ENCODE results near the gene GLA. TPM values are rescaled to one million over a fixed set of nuclear protein-coding genes. Genes with fewer than 3 reads are reported as not detected.
A peak's percentile ranks its signal among the peaks of the same experiment; 100 is the strongest.

The GLA gene
- polyA plus RNA-seq, 4 donors, result 15.9 to 286 (median 33.6) TPM

DNA sequence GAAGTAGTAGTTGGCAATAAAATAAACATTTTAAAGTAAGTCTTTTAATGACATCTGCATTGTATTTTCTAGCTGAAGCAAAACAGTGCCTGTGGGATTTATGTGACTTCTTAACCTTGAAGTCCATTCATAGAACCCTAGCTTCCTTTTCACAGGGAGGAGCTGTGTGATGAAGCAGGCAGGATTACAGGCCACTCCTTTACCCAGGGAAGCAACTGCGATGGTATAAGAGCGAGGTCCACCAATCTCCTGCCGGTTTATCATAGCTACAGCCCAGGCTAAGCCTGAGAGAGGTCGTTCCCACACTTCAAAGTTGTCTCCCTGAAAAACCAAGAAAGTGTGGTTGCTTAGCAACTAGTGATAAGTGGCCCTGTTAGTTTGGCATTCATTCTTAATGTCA, 9.9 kb downstream of the GLA start:
- FAIRE-seq, result no peak
- H3K27ac ChIP-seq (ENCODE audit: low read depth in 1 of 3, low read length in 2 of 3), result peak overlapping the region in 1 of 3 donors; percentile 28
- no peak overlapping the region for H3K4me3 ChIP-seq (ENCODE audit: low read depth in 1 of 3, low read length in 3 of 3)
- H3K36me3 ChIP-seq (ENCODE audit: control insufficient read depth in 3 of 3, insufficient read depth in 2 of 3, low read depth in 1 of 3, low read length in 3 of 3), result peaks cover 0 to 27% (median 3%) of the 10 kb centered on the region in 3 donors
- H3K9me3 ChIP-seq (ENCODE audit: control insufficient read depth in 2 of 2, insufficient read depth in 1 of 2, low read depth in 1 of 2, low read length in 1 of 2), result no peaks in the 10 kb centered on the region
- H3K27me3 ChIP-seq (ENCODE audit: control insufficient read depth in 3 of 3, insufficient read depth in 3 of 3, low read length in 3 of 3), result no peaks in the 10 kb centered on the region
- DNase-seq, result peak in 1 of 2 donors; percentile 24
- no peaks in the 10 kb centered on the region for H3K4me1 ChIP-seq (ENCODE audit: control insufficient read depth in 3 of 3, insufficient read depth in 2 of 3, low read depth in 1 of 3, low read length in 2 of 3)
- 3 to 35% (median 27%) methylated on average over 4 of the region's 4 CpGs for WGBS, 3 donors

DNA sequence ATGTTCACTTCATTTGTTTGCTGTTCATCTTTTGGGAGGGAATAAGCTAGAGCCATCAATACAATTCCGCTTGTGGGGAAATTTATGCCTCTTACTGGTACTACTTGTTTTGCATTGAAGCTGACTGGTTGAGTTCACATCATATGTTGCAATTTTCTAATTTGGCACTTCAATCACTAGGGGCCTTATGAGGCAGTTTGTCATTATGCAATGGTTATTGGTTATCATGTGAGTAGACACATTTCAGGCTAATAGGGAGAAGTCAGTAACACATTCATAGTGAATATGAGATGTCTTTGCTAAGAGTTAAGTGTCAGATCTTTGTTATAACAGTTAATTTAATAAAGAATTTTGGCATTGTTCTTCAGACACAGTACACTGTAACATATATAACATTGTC, 11.9 kb downstream of the GLA start:
- no peak for FAIRE-seq
- H3K27ac ChIP-seq (ENCODE audit: low read depth in 1 of 3, low read length in 2 of 3), result no peak overlapping the region
- H3K9me3 ChIP-seq (ENCODE audit: control insufficient read depth in 2 of 2, insufficient read depth in 1 of 2, low read depth in 1 of 2, low read length in 1 of 2), result no peaks in the 10 kb centered on the region
- 85 to 91% (median 88%) methylated on average over 1 of the region's 1 CpG for WGBS, 3 donors
- DNase-seq, result no peak
- no peaks in the 10 kb centered on the region for H3K27me3 ChIP-seq (ENCODE audit: control insufficient read depth in 3 of 3, insufficient read depth in 3 of 3, low read length in 3 of 3)
- no peaks in the 10 kb centered on the region for H3K4me1 ChIP-seq (ENCODE audit: control insufficient read depth in 3 of 3, insufficient read depth in 2 of 3, low read depth in 1 of 3, low read length in 2 of 3)
- H3K36me3 ChIP-seq (ENCODE audit: control insufficient read depth in 3 of 3, insufficient read depth in 2 of 3, low read depth in 1 of 3, low read length in 3 of 3), result peaks cover 0 to 21% (median 0%) of the 10 kb centered on the region in 3 donors
- no peak overlapping the region for H3K4me3 ChIP-seq (ENCODE audit: low read depth in 1 of 3, low read length in 3 of 3)

DNA sequence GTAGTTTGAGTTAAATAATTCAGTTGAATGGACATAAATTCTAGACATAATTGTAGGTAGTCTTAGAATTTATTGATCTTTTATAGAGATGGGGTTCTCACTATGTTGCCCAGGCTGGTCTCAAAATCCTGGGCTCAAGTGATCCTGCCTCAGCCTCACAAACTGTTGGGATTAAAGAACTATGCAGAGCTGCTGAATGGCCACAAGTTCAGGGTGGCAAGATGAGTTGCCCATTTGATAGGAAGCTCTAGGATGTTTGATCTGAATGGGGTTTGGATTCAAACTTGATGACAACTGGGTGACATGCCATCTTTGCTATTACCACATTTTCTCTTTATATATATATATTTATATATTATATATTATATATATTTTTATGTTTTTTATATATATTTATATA, 13.4 kb downstream of the GLA start:
- Histone ChIP-seq H3K9me3 (ENCODE audit: control insufficient read depth in 2 of 2, insufficient read depth in 1 of 2, low read depth in 1 of 2, low read length in 1 of 2) (no peaks in the 10 kb centered on the region), H3K27me3 (ENCODE audit: control insufficient read depth in 3 of 3, insufficient read depth in 3 of 3, low read length in 3 of 3) (no peaks in the 10 kb centered on the region), H3K36me3 (ENCODE audit: control insufficient read depth in 3 of 3, insufficient read depth in 2 of 3, low read depth in 1 of 3, low read length in 3 of 3) (peaks cover 0 to 16% (median 0%) of the 10 kb centered on the region in 3 donors), H3K27ac (ENCODE audit: low read depth in 1 of 3, low read length in 2 of 3) (no peak overlapping the region), H3K4me1 (ENCODE audit: control insufficient read depth in 3 of 3, insufficient read depth in 2 of 3, low read depth in 1 of 3, low read length in 2 of 3) (peaks cover 0 to 3% (median 0%) of the 10 kb centered on the region in 3 donors), H3K4me3 (ENCODE audit: low read depth in 1 of 3, low read length in 3 of 3) (no peak overlapping the region)
- FAIRE-seq, result no peak
- no peak for DNase-seq

DNA sequence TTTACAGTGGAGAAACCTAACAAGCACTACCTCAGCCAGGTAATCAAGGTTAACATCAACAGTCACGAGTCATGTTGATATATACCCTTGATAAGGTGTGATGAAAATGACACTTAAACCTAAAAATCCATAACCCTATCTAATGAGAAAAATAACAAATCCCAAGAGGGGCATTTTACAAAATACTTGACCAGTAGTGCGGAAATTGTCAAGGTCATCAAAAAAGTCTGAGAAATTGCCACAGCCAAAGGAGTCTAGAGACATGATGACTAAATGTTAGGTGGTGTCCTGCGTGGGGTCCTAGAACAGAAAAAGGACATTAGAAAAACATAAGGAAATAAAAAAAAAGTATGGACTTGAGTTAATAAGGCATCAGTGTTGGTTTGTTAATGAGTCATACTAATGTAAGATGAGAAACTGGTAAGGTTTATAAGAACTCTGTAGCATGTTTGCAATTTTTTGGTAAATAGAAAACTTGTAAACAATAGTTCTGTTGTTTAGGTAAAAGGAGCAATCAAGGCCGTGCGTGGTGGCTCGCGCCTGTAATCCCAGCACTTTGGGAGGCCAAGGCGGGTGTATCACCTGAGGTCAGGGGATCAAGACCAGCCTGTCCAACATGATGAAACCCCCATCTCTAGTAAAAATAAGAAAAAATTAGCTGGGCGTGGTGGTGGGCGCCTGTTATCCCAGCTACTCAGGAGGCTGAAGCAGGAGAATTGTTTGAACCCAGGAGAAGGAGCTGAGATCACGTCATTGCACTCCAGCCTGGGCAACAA, 14.0 kb downstream of the GLA start:
- DNase-seq (no peak), FAIRE-seq (no peak)
- H3K9me3 ChIP-seq (ENCODE audit: control insufficient read depth in 2 of 2, insufficient read depth in 1 of 2, low read depth in 1 of 2, low read length in 1 of 2), result no peaks in the 10 kb centered on the region
- H3K4me1 ChIP-seq (ENCODE audit: control insufficient read depth in 3 of 3, insufficient read depth in 2 of 3, low read depth in 1 of 3, low read length in 2 of 3), result peaks cover 0 to 3% (median 0%) of the 10 kb centered on the region in 3 donors
- peaks cover 0 to 15% (median 0%) of the 10 kb centered on the region in 3 donors for H3K36me3 ChIP-seq (ENCODE audit: control insufficient read depth in 3 of 3, insufficient read depth in 2 of 3, low read depth in 1 of 3, low read length in 3 of 3)
- no peak overlapping the region for H3K27ac ChIP-seq (ENCODE audit: low read depth in 1 of 3, low read length in 2 of 3)
- 73 to 79% (median 77%) methylated on average over 11 of the region's 11 CpGs for WGBS, 3 donors
- H3K4me3 ChIP-seq (ENCODE audit: low read depth in 1 of 3, low read length in 3 of 3), result no peak overlapping the region
- no peaks in the 10 kb centered on the region for H3K27me3 ChIP-seq (ENCODE audit: control insufficient read depth in 3 of 3, insufficient read depth in 3 of 3, low read length in 3 of 3)

DNA sequence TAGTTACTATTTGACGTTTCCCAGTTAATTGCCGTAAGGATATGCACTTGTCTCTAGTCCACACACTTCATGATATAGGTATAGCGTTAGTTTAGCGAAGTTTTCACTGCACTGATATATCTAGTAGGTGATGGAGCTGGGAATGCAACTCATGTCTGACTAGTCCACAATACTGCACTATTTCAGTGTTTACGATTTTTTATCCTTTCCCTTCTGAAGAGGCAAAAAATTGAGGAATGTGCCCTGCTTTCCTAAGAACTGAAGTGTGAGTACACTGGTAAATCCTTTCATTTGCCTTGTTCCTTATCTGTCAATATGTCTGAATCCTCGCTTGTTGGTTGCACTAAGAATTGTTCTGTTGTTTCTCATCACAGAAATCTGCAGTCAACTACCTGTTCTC, 15.9 kb downstream of the GLA start:
- H3K27ac ChIP-seq (ENCODE audit: low read depth in 1 of 3, low read length in 2 of 3), result peak overlapping the region in 2 of 3 donors; percentile 76 to 77

DNA sequence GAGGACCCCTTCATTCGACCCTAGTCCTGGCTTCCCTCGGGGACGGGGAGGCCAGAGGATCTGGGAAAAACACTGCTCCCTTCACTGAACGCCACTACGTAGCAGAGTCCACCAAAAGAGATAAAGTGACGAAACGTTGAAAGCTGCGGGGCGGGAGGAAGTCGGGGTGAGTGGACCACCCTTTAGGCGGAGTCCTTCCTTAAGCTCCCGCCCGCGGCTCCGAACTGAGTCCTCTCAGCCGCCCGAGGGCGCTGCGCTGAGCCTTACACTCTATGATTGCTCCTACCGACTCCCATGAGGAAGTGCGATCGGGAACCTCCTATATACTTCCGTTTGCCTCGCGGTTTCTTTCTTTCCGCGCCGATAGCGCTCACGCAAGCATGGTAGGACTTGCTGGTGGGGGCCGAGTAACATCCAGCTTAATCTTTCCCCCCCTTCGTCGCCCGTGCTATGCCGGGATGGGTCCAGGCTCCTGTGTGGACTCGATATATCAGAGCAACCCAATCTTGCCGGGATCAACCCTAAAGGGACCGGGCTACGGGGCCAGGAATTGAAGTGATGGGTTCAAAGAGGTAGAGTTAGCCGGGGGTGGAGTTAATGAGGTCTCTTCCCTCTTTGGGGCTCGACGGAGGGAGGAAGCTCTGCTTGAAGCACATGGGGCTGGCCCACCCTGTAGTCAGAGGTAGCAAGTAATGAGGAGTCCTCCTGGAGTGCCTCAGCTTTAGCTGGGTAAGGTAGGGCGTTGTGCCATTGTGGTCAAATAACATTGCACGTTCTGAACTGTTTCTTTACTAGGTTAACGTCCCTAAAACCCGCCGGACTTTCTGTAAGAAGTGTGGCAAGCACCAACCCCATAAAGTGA, 16.8 kb downstream of the GLA start, which contains the start of gene RPL36A:
RPL36A (plus strand) TSS at position 348 of the 862 bp plus-strand sequence; CDS start at position 381, 33 bp downstream.
- H3K36me3 ChIP-seq (ENCODE audit: control insufficient read depth in 3 of 3, insufficient read depth in 2 of 3, low read depth in 1 of 3, low read length in 3 of 3), result peaks cover 0 to 6% (median 0%) of the 10 kb centered on the region in 3 donors
- peak within 1 kb of the TSS; percentile 27 to 73 (median 54) for H3K4me3 ChIP-seq (ENCODE audit: low read depth in 1 of 3, low read length in 3 of 3)
- H3K27me3 ChIP-seq (ENCODE audit: control insufficient read depth in 3 of 3, insufficient read depth in 3 of 3, low read length in 3 of 3), result no peaks in the 10 kb centered on the region
- DNase-seq (peak; percentile 85 to 91), FAIRE-seq (no peak)
- H3K4me1 ChIP-seq (ENCODE audit: control insufficient read depth in 3 of 3, insufficient read depth in 2 of 3, low read depth in 1 of 3, low read length in 2 of 3), result peaks cover 0 to 3% (median 0%) of the 10 kb centered on the region in 3 donors
- H3K27ac ChIP-seq (ENCODE audit: low read depth in 1 of 3, low read length in 2 of 3), result peak within 1 kb of the TSS in 2 of 3 donors; percentile 76 to 77
- H3K9me3 ChIP-seq (ENCODE audit: control insufficient read depth in 2 of 2, insufficient read depth in 1 of 2, low read depth in 1 of 2, low read length in 1 of 2), result no peaks in the 10 kb centered on the region
- 1 to 36% (median 12%) methylated on average over 46 to 47 of the region's 47 CpGs for WGBS, 3 donors

More for the DNA sequence above, 15.9 kb downstream of the GLA start:
- H3K9me3 ChIP-seq (ENCODE audit: control insufficient read depth in 2 of 2, insufficient read depth in 1 of 2, low read depth in 1 of 2, low read length in 1 of 2), result no peaks in the 10 kb centered on the region
- H3K27me3 ChIP-seq (ENCODE audit: control insufficient read depth in 3 of 3, insufficient read depth in 3 of 3, low read length in 3 of 3), result no peaks in the 10 kb centered on the region
- no peak for DNase-seq
- peak overlapping the region in 2 of 3 donors; percentile 54 to 73 for H3K4me3 ChIP-seq (ENCODE audit: low read depth in 1 of 3, low read length in 3 of 3)
- FAIRE-seq, result no peak
- peaks cover 0 to 3% (median 0%) of the 10 kb centered on the region in 3 donors for H3K4me1 ChIP-seq (ENCODE audit: control insufficient read depth in 3 of 3, insufficient read depth in 2 of 3, low read depth in 1 of 3, low read length in 2 of 3)
- 10 to 43% (median 27%) methylated on average over 6 of the region's 6 CpGs for WGBS, 3 donors
- peaks cover 0 to 13% (median 0%) of the 10 kb centered on the region in 3 donors for H3K36me3 ChIP-seq (ENCODE audit: control insufficient read depth in 3 of 3, insufficient read depth in 2 of 3, low read depth in 1 of 3, low read length in 3 of 3)

DNA sequence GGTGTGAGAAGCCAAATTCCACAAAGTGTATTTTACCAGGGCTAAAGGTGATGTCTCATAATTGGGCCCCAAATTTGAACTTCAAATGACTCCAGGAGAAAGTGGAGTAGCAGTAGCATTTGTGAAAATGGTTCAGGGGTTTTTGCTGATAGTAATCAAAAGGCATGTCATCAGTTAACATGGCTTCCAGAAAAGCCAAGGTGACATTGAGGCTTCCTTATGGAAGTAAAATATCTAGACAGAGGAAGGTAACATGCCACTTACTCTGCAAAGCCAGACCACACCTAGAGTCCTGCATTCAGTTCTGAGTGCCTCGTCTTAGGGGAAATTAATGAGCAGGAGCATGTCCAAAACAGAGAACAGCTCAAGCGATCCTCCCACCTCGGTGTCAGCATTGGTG, 19.1 kb downstream of the GLA start:
- peaks cover 0 to 3% (median 0%) of the 10 kb centered on the region in 3 donors for H3K4me1 ChIP-seq (ENCODE audit: control insufficient read depth in 3 of 3, insufficient read depth in 2 of 3, low read depth in 1 of 3, low read length in 2 of 3)
- no peak for FAIRE-seq
- H3K27ac ChIP-seq (ENCODE audit: low read depth in 1 of 3, low read length in 2 of 3), result no peak overlapping the region
- no peak overlapping the region for H3K4me3 ChIP-seq (ENCODE audit: low read depth in 1 of 3, low read length in 3 of 3)
- H3K9me3 ChIP-seq (ENCODE audit: control insufficient read depth in 2 of 2, insufficient read depth in 1 of 2, low read depth in 1 of 2, low read length in 1 of 2), result no peaks in the 10 kb centered on the region
- no peaks in the 10 kb centered on the region for H3K27me3 ChIP-seq (ENCODE audit: control insufficient read depth in 3 of 3, insufficient read depth in 3 of 3, low read length in 3 of 3)
- 82 to 90% (median 89%) methylated on average over 3 of the region's 3 CpGs for WGBS, 3 donors
- H3K36me3 ChIP-seq (ENCODE audit: control insufficient read depth in 3 of 3, insufficient read depth in 2 of 3, low read depth in 1 of 3, low read length in 3 of 3), result peaks cover 0 to 2% (median 0%) of the 10 kb centered on the region in 3 donors
- no peak for DNase-seq

DNA sequence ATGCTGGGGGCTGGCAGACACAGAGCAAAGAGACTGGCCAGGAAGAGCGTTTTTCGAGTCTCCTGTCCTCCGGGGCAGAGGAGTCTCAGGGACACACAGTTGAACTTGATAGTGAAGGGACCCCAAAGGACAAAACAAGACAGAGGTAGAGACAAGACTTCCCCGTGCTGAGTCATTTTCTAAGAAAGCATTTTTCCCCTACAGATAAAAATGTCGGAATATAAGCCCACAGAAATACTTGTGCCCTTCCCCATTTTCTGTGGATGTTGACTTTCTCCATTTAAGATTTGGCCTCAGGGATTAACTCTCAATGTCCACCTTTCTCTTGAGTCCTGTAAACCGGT, 21.2 kb downstream of the GLA start:
- Histone ChIP-seq H3K4me1 (ENCODE audit: control insufficient read depth in 3 of 3, insufficient read depth in 2 of 3, low read depth in 1 of 3, low read length in 2 of 3) (peaks cover 0 to 3% (median 0%) of the 10 kb centered on the region in 3 donors), H3K4me3 (ENCODE audit: low read depth in 1 of 3, low read length in 3 of 3) (no peak overlapping the region), H3K27me3 (ENCODE audit: control insufficient read depth in 3 of 3, insufficient read depth in 3 of 3, low read length in 3 of 3) (no peaks in the 10 kb centered on the region), H3K27ac (ENCODE audit: low read depth in 1 of 3, low read length in 2 of 3) (peak overlapping the region in 1 of 3 donors; percentile 27), H3K9me3 (ENCODE audit: control insufficient read depth in 2 of 2, insufficient read depth in 1 of 2, low read depth in 1 of 2, low read length in 1 of 2) (no peaks in the 10 kb centered on the region), H3K36me3 (ENCODE audit: control insufficient read depth in 3 of 3, insufficient read depth in 2 of 3, low read depth in 1 of 3, low read length in 3 of 3) (no peaks in the 10 kb centered on the region)
- FAIRE-seq, result no peak
- no peak for DNase-seq
- WGBS, 3 donors, result 63 to 79% (median 75%) methylated on average over 6 of the region's 6 CpGs
